HG03280 (cell line): ENCODE data around the gene ALLC.

Experiments used
- ATAC-seq: cut with Tn5 transposase; IDR thresholded peaks from one replicate; pipeline ENCODE4 v1.9.1; 2021; ENCODE audit warnings: mild to moderate bottlenecking, moderate library complexity; ENCODE audit not compliant: unreplicated experiment

ALLC gene

GRCh38 chr2:3674066-3674845 is 16.3 kb downstream of the ALLC start:
- no peak for ATAC-seq

DNA sequence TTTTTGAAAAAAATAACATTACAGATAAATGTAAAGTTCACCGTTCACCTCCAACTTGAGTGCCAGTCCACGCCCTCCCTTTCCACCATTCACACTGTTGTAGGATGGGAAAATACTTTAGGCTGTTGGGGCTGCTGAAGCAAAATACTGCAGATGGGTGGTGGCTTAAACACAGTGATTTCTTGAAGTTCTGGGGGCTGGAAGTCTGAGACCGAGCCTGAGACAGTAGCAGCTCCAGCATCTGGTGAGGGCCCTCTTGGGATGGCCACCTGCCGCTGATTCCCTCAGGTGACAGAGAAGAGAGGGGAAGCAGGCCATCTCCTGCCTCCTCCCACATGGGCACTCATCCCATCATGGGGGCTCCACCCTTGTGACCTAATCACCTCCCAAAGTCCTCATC is 17.7 kb downstream of the ALLC start:
- ATAC-seq = no peak

GRCh38 chr2:3677436-3677835 is 19.4 kb downstream of the ALLC start:
- ATAC-seq = no peak

- ATAC-seq = no peak
Measured at GRCh38 chr2:3678212-3678611, 20.2 kb downstream of the ALLC start.

GRCh38 chr2:3679180-3679579 is 21.2 kb downstream of the ALLC start:
- no peak for ATAC-seq

GRCh38 chr2:3679616-3680393 is 21.8 kb downstream of the ALLC start:
- ATAC-seq = no peak

- no peak for ATAC-seq
Measured at GRCh38 chr2:3680548-3681345, 22.7 kb downstream of the ALLC start.

DNA sequence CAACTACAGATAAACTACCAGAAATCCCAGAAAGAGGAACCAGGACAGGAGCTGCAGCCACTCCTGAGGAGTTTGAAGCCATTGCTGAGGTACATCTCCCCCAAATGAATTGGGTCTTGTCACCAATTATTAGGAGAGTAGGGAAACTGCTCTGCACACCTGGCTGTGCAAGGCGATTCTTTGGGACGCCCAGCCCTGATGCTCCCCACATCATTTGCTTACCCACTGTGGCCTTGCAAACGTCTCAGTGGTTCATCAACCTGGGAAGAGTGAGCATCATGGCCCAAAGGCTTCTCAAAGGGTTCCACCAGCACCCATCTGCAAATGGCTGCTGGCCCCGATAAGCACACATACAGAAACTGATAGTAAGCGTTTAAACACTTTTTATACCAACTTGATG is 23.6 kb downstream of the ALLC start:
- no peak for ATAC-seq

DNA sequence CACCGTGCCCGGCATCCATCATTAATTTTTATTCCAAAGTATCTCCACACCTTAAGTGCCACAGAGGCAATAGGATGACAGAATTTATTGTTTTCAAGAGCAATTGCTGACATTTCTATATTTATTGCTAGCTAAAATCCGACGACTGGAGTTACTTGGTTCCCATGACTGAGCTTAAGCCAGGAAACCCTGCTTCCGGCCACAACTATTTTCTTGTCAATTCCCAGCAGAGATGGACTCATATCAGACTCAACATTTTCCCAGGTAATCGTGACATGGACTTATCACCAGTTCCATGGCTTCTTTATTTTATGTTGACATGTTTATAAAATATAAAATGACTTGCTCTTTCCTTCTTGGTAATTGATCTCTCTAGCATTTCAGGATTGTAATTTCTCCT is 24.8 kb downstream of the ALLC start:
- no peak for ATAC-seq

- no peak for ATAC-seq
Measured at GRCh38 chr2:3683748-3684454, 25.9 kb downstream of the ALLC start.

- ATAC-seq = no peak
Measured at GRCh38 chr2:3689998-3690748, 32.2 kb downstream of the ALLC start.

DNA sequence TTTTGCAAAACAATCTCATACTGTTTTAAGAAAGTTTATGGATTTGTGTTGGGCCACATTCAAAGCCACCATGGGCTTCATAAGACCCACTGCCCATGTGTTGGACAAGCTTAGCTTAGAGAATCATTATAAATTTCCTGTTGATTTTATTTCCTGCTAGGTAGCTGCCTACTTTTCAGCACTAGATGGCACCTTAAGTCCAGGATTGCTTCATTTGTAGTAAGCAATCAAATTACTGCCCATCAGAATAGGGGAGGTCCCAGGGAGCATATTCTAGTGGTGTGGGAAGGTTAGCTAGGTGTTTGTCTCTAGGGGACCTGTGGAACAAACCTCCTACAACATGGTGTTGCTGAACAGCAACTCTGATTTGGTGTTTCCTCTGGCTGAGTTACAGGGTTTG is 34.4 kb downstream of the ALLC start:
- no peak for ATAC-seq

- no peak for ATAC-seq
Measured at GRCh38 chr2:3696545-3696944, 38.5 kb downstream of the ALLC start.

GRCh38 chr2:3701071-3701470 is 43.1 kb downstream of the ALLC start:
- no peak for ATAC-seq

GRCh38 chr2:3703236-3703756 is 45.3 kb downstream of the ALLC start, which contains the start of gene DCDC2C:
DCDC2C (plus strand) TSS chr2:3703575; CDS start chr2:3703752, 177 bp downstream.
- ATAC-seq = no peak

GRCh38 chr2:3703757-3704355 is 45.9 kb downstream of the ALLC start:
- no peak for ATAC-seq

DNA sequence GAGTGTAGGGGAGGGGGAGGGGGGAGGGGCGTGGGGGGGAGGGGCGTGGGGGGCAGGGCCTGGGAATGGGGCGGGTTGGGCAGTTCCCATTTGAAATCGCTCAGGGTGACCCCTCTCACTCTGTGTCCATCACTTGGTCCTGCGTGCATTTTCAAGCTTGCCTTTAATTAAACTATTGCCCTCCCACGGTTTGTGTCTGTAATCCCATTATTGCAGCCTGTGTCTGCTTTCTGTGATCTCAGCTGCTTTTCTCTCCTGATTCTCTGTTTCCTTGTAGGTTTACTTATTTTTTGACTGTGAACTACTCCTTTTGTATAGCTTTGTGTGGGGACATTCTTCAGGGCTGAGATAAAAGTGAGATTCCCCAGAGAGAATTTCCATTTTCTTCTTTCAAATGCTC is 46.7 kb downstream of the ALLC start:
- ATAC-seq = no peak

DNA sequence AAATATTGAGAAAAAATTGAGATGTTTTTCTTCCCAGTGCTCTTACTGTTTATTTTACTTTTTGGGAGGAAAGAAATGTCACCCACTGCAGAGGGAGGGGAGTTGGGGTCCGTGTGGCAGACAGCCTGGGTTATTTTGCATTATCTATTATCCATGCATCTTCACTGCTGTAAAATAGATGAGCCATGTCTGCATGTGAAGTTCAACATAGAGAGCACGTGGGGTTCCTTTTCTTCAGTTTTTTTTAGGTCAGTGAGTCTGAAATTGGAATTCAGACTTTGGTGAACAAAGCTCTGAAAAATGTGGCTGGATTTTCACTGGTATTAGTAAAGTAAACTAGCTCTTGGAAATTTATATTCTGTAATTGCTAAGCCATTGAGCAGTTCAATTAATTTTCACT is 47.8 kb downstream of the ALLC start:
- no peak for ATAC-seq

DNA sequence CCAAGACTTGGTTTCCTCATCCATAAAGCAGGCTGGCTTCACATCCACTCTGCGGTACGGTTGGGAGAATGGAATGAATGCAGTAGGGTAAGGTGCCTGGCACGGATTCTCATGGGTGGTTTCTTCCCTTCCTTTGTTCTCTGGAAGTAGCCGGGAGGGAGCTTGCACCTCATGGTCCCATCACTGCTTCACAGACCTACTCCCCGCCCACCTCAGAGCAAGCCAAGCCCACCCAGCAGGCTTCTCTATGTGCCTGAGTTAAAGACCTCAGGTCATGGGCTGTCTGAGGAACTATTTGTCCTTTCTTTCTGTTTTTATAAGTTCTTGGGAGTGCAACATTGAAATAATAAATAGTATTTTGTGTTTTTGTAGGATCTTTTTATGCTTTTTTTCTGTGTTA is 48.9 kb downstream of the ALLC start:
- no peak for ATAC-seq
